Measurements from ENCODE around the gene LRRN3. TPM values are rescaled to one million over a fixed set of nuclear protein-coding genes. Genes with fewer than 3 reads are reported as not detected.
"Not testable (repeated sequence)": the region's sequence is repeated elsewhere in the genome, so short reads cannot be mapped to it uniquely, and the experiment has no call there.

The LRRN3 gene
- total RNA-seq, 8 experiments from 2014 or later: 4.3 to 62.2 (median 28.4) TPM

GRCh38 chr7:111063166-111063565 lies 27.8 kb upstream of the LRRN3 start:
- H3K27ac ChIP-seq: no peak overlapping the region
- in situ Hi-C loops (cut with MboI; ENCODE audit: low pct_unique_long_range_greater_than_20kb in 2 of 9, low sequenced_read_pairs in 9 of 9, unreplicated experiment in 9 of 9): no loop called here
- no peak for ATAC-seq (replicated peaks in 6 of 8)
- H3K4me3 ChIP-seq: no peak overlapping the region
- H3K4me1 ChIP-seq (replicated peaks in 1 of 2): no peaks in the 10 kb centered on the region
- 14 to 100% (median 100%) methylated on average over 1 of the region's 1 CpG; no CpG with 5 or more reads in 3 of the 10 experiments for WGBS, 10 experiments

GRCh38 chr7:111067251-111067650 lies 23.7 kb upstream of the LRRN3 start:
- WGBS, 10 experiments: 80 to 100% (median 93%) methylated on average over 1 to 4 of the region's 4 CpGs; no CpG with 5 or more reads in 2 of the 10 experiments
- no peak overlapping the region for H3K4me3 ChIP-seq
- in situ Hi-C loops (cut with MboI; ENCODE audit: low pct_unique_long_range_greater_than_20kb in 2 of 9, low sequenced_read_pairs in 9 of 9, unreplicated experiment in 9 of 9): no loop called here
- H3K4me1 ChIP-seq (replicated peaks in 1 of 2): no peaks in the 10 kb centered on the region
- no peak overlapping the region for H3K27ac ChIP-seq
- ATAC-seq (replicated peaks in 6 of 8): no peak

GRCh38 chr7:111067682-111068081 lies 23.2 kb upstream of the LRRN3 start:
- 90 to 100% (median 98%) methylated on average over 1 to 2 of the region's 2 CpGs; no CpG with 5 or more reads in 1 of the 10 experiments for WGBS, 10 experiments
- Histone ChIP-seq H3K4me3 (no peak overlapping the region), H3K27ac (no peak overlapping the region), H3K4me1 (replicated peaks in 1 of 2) (no peaks in the 10 kb centered on the region)
- in situ Hi-C loops (cut with MboI; ENCODE audit: low pct_unique_long_range_greater_than_20kb in 2 of 9, low sequenced_read_pairs in 9 of 9, unreplicated experiment in 9 of 9): no loop called here
- ATAC-seq (replicated peaks in 6 of 8): no peak

GRCh38 chr7:111068618-111069017 lies 22.3 kb upstream of the LRRN3 start:
- Histone ChIP-seq H3K4me1 (replicated peaks in 1 of 2) (no peaks in the 10 kb centered on the region), H3K4me3 (no peak overlapping the region), H3K27ac (no peak overlapping the region)
- in situ Hi-C loops (cut with MboI; ENCODE audit: low pct_unique_long_range_greater_than_20kb in 2 of 9, low sequenced_read_pairs in 9 of 9, unreplicated experiment in 9 of 9): no loop called here
- 38 to 100% (median 100%) methylated on average over 1 to 2 of the region's 2 CpGs; no CpG with 5 or more reads in 2 of the 10 experiments for WGBS, 10 experiments
- ATAC-seq (replicated peaks in 6 of 8): peak in 2 of 8 experiments; percentile 44 to 49

GRCh38 chr7:111071556-111071955 lies 19.4 kb upstream of the LRRN3 start:
- in situ Hi-C loops (cut with MboI; ENCODE audit: low pct_unique_long_range_greater_than_20kb in 2 of 9, low sequenced_read_pairs in 9 of 9, unreplicated experiment in 9 of 9): no loop called here
- no peak for ATAC-seq (replicated peaks in 6 of 8)
- H3K27ac ChIP-seq: no peak overlapping the region

GRCh38 chr7:111072658-111073057 lies 18.3 kb upstream of the LRRN3 start:
- ATAC-seq (replicated peaks in 6 of 8); in situ Hi-C loops (cut with MboI; ENCODE audit: low pct_unique_long_range_greater_than_20kb in 2 of 9, low sequenced_read_pairs in 9 of 9, unreplicated experiment in 9 of 9); H3K27ac ChIP-seq; H3K4me3 ChIP-seq; H3K4me1 ChIP-seq (replicated peaks in 1 of 2): not testable (repeated sequence)
- 49 to 97% (median 89%) methylated on average over 3 to 9 of the region's 9 CpGs; no CpG with 5 or more reads in 1 of the 10 experiments for WGBS, 10 experiments

More at GRCh38 chr7:111071556-111071955, 19.4 kb upstream of the LRRN3 start:
- Histone ChIP-seq H3K4me1 (replicated peaks in 1 of 2) (no peaks in the 10 kb centered on the region), H3K4me3 (no peak overlapping the region)

- no peak for ATAC-seq (replicated peaks in 6 of 8)
- H3K4me3 ChIP-seq: no peak overlapping the region
Observed at GRCh38 chr7:111074071-111074747, 16.7 kb upstream of the LRRN3 start.

GRCh38 chr7:111074748-111075146 lies 16.2 kb upstream of the LRRN3 start:
- in situ Hi-C loops (cut with MboI; ENCODE audit: low pct_unique_long_range_greater_than_20kb in 2 of 9, low sequenced_read_pairs in 9 of 9, unreplicated experiment in 9 of 9): loop anchor here in 3 of 9 experiments (25.0 kb wide), 2 partner anchors 413 to 663 kb away; no protein-coding TSS in a partner anchor

More at GRCh38 chr7:111074071-111074747, 16.7 kb upstream of the LRRN3 start:
- WGBS, 10 experiments: 64 to 92% (median 83%) methylated on average over 1 to 3 of the region's 3 CpGs; no CpG with 5 or more reads in 1 of the 10 experiments
- no peaks in the 10 kb centered on the region for H3K4me1 ChIP-seq (replicated peaks in 1 of 2)
- no peak overlapping the region for H3K27ac ChIP-seq
- in situ Hi-C loops (cut with MboI; ENCODE audit: low pct_unique_long_range_greater_than_20kb in 2 of 9, low sequenced_read_pairs in 9 of 9, unreplicated experiment in 9 of 9): no loop called here

GRCh38 chr7:111075498-111075897 lies 15.4 kb upstream of the LRRN3 start:
- in situ Hi-C loops (cut with MboI; ENCODE audit: low pct_unique_long_range_greater_than_20kb in 2 of 9, low sequenced_read_pairs in 9 of 9, unreplicated experiment in 9 of 9): loop anchor here in 3 of 9 experiments (25.0 kb wide), 2 partner anchors 412 to 662 kb away; no protein-coding TSS in a partner anchor
- no peak overlapping the region for H3K27ac ChIP-seq
- WGBS, 10 experiments: 63 to 95% (median 84%) methylated on average over 2 to 5 of the region's 5 CpGs
- no peak overlapping the region for H3K4me3 ChIP-seq
- H3K4me1 ChIP-seq (replicated peaks in 1 of 2): no peaks in the 10 kb centered on the region
- ATAC-seq (replicated peaks in 6 of 8): no peak

More at GRCh38 chr7:111074748-111075146, 16.2 kb upstream of the LRRN3 start:
- WGBS, 10 experiments: 70 to 95% (median 83%) methylated on average over 1 to 6 of the region's 6 CpGs
- Histone ChIP-seq H3K4me3 (no peak overlapping the region), H3K4me1 (replicated peaks in 1 of 2) (no peaks in the 10 kb centered on the region), H3K27ac (no peak overlapping the region)
- no peak for ATAC-seq (replicated peaks in 6 of 8)

GRCh38 chr7:111076205-111076604 lies 14.7 kb upstream of the LRRN3 start:
- no peaks in the 10 kb centered on the region for H3K4me1 ChIP-seq (replicated peaks in 1 of 2)
- H3K4me3 ChIP-seq: no peak overlapping the region
- in situ Hi-C loops (cut with MboI; ENCODE audit: low pct_unique_long_range_greater_than_20kb in 2 of 9, low sequenced_read_pairs in 9 of 9, unreplicated experiment in 9 of 9): loop anchor here in 3 of 9 experiments (25.0 kb wide), 2 partner anchors 411 to 661 kb away; no protein-coding TSS in a partner anchor
- no peak overlapping the region for H3K27ac ChIP-seq
- peak in 1 of 8 experiments; percentile 31 for ATAC-seq (replicated peaks in 6 of 8)

- in situ Hi-C loops (cut with MboI; ENCODE audit: low pct_unique_long_range_greater_than_20kb in 2 of 9, low sequenced_read_pairs in 9 of 9, unreplicated experiment in 9 of 9): loop anchor here in 3 of 9 experiments (25.0 kb wide), 2 partner anchors 410 to 660 kb away; no protein-coding TSS in a partner anchor
- WGBS, 10 experiments: 87 to 100% (median 100%) methylated on average over 1 to 2 of the region's 2 CpGs; no CpG with 5 or more reads in 3 of the 10 experiments
- no peak for ATAC-seq (replicated peaks in 6 of 8)
Observed at GRCh38 chr7:111077001-111077400, 13.9 kb upstream of the LRRN3 start.

GRCh38 chr7:111080495-111081105 lies 10.3 kb upstream of the LRRN3 start:
- Histone ChIP-seq H3K4me3 (no peak overlapping the region), H3K4me1 (replicated peaks in 1 of 2) (peaks cover 12 to 13% of the 10 kb centered on the region in 2 donors), H3K27ac (no peak overlapping the region)
- ATAC-seq (replicated peaks in 6 of 8): no peak
- in situ Hi-C loops (cut with MboI; ENCODE audit: low pct_unique_long_range_greater_than_20kb in 2 of 9, low sequenced_read_pairs in 9 of 9, unreplicated experiment in 9 of 9): loop anchor here in 3 of 9 experiments (25.0 kb wide), 2 partner anchors 407 to 657 kb away; no protein-coding TSS in a partner anchor
- WGBS, 10 experiments: 67 to 100% (median 100%) methylated on average over 1 of the region's 1 CpG; no CpG with 5 or more reads in 3 of the 10 experiments

More at GRCh38 chr7:111077001-111077400, 13.9 kb upstream of the LRRN3 start:
- Histone ChIP-seq H3K4me3 (no peak overlapping the region), H3K27ac (no peak overlapping the region), H3K4me1 (replicated peaks in 1 of 2) (peaks cover 2 to 5% of the 10 kb centered on the region in 2 donors)

Measured in motor neuron (in vitro differentiated cells).